Activated CD8-positive, alpha-beta memory T cell treated with anti-CD3 and anti-CD28 coated beads, Interleukin-2, amount 10 ng/mL, durations not matched to agents 7 days and 5 days (primary cell): ENCODE data around the gene CACNG5. TPM values are rescaled to one million over a fixed set of nuclear protein-coding genes. Genes with fewer than 3 reads are reported as not detected.

Experiments used
- ATAC-seq: fragments of 150-1000 bp; cut with Tn5 transposase; one replicate; pipeline ENCODE4 v1.10.0; 2021; ENCODE audit warnings: moderate library complexity
- CTCF ChIA-PET: fragments of 350-600 bp; sonication (Branson Sonifier 250); formaldehyde crosslinking; loops from one replicate; lab custom pipeline; 2021; ENCODE audit warnings: antibody characterized with exemption; lab: Charles Lee
- DNase-seq: peaks from one replicate; pipeline ENCODE4 v3.0.0-alpha.2; 2020
- H3K27ac Mint-ChIP-seq: one replicate; pipeline ENCODE4 v1.8.0; 2021; ENCODE audit warnings: mild to moderate bottlenecking, mixed read lengths
- H3K27me3 Mint-ChIP-seq: one replicate; pipeline ENCODE4 v1.8.0; 2021; ENCODE audit warnings: mixed read lengths
- H3K36me3 Mint-ChIP-seq: one replicate; pipeline ENCODE4 v1.8.0; 2021; ENCODE audit warnings: mild to moderate bottlenecking, mixed read lengths
- H3K4me1 Mint-ChIP-seq: one replicate; pipeline ENCODE4 v1.8.0; 2021; ENCODE audit warnings: mixed read lengths
- H3K4me3 Mint-ChIP-seq: one replicate; pipeline ENCODE4 v1.8.0; 2021; ENCODE audit warnings: mild to moderate bottlenecking, moderate library complexity, mixed read lengths
- H3K9me3 Mint-ChIP-seq: one replicate; pipeline ENCODE4 v1.8.0; 2022; ENCODE audit warnings: low read depth, mixed read lengths
- total RNA-seq, 2 experiments: library from RNA; stranded (reverse); gene quantifications; one replicate each; pipeline ENCODE4 v1.2.3, GENCODE V29; 2021

CACNG5 gene
- not detected for total RNA-seq

- DNase-seq (no peak), ATAC-seq (no peak)
- no peaks in the 10 kb centered on the region for H3K4me1 Mint-ChIP-seq
- CTCF ChIA-PET: no interaction called here
- H3K36me3 Mint-ChIP-seq: no peaks in the 10 kb centered on the region
- H3K27ac Mint-ChIP-seq: no peak within 1 kb of the TSS
- peaks cover 51% of the 10 kb centered on the region for H3K27me3 Mint-ChIP-seq
- no peak within 1 kb of the TSS for H3K4me3 Mint-ChIP-seq
- no peaks in the 10 kb centered on the region for H3K9me3 Mint-ChIP-seq
Measured at GRCh38 chr17:66834919-66835454, at the start of gene CACNG5. TSS of gene CACNG5 (plus strand) at chr17:66835117. CDS start at chr17:66877333, 42,216 bp downstream.

DNA sequence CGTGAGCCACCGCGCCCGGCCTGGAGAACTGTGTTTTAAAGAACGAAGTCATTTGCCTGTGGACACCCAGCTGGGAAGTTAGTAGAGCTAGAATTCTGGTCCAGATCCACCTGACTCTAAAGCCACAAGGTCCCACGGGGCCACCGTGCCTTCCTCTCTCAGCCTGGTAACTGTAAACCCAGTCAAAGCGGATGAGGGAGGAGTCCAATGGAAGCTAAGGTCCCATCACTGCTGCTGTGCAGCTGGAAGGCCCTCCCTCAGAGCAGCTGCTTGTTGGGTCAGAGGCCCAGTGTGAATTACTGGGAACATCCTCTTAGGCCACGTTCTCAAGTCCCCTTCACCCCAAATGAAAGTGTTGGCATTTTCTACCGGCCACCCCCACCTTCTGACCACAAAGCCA is 48.8 kb upstream of the CACNG5 start:
- ATAC-seq: no peak
- H3K9me3 Mint-ChIP-seq: no peaks in the 10 kb centered on the region
- no peak overlapping the region for H3K27ac Mint-ChIP-seq
- H3K27me3 Mint-ChIP-seq: no peaks in the 10 kb centered on the region
- no peaks in the 10 kb centered on the region for H3K4me1 Mint-ChIP-seq
- CTCF ChIA-PET: no interaction called here
- peaks cover 3% of the 10 kb centered on the region for H3K36me3 Mint-ChIP-seq
- no peak for DNase-seq
- H3K4me3 Mint-ChIP-seq: no peak overlapping the region

DNA sequence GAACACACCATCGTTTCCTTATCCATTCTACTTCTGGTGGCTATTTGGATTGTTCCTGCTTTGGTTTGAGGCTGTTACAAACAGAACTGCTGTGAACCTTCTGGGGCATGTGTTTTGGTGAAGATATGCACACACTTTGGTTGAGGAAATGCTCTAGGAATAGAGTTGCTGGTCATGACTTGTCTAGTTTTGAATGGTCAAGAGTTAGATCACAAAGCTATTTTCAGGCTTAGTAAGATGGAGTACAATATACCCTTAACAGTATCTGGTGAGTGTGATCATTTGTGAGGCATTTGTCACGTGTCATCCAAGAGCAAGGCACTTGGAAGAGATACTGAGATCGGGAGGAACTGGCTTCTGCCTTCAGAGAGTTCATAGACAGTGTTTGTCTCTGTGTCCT is 47.0 kb upstream of the CACNG5 start:
- CTCF ChIA-PET: no interaction called here

GRCh38 chr17:66789093-66789492 is 45.8 kb upstream of the CACNG5 start:
- Mint-ChIP-seq H3K27me3 (no peaks in the 10 kb centered on the region), H3K4me3 (no peak overlapping the region), H3K9me3 (no peaks in the 10 kb centered on the region), H3K4me1 (no peaks in the 10 kb centered on the region), H3K36me3 (peaks cover 7% of the 10 kb centered on the region), H3K27ac (no peak overlapping the region)
- ATAC-seq: no peak
- CTCF ChIA-PET: no interaction called here
- no peak for DNase-seq

More for the DNA sequence above, 47.0 kb upstream of the CACNG5 start:
- no peak for DNase-seq
- Mint-ChIP-seq H3K27ac (no peak overlapping the region), H3K36me3 (peaks cover 4% of the 10 kb centered on the region), H3K27me3 (no peaks in the 10 kb centered on the region), H3K4me1 (no peaks in the 10 kb centered on the region), H3K9me3 (no peaks in the 10 kb centered on the region), H3K4me3 (no peak overlapping the region)
- no peak for ATAC-seq

DNA sequence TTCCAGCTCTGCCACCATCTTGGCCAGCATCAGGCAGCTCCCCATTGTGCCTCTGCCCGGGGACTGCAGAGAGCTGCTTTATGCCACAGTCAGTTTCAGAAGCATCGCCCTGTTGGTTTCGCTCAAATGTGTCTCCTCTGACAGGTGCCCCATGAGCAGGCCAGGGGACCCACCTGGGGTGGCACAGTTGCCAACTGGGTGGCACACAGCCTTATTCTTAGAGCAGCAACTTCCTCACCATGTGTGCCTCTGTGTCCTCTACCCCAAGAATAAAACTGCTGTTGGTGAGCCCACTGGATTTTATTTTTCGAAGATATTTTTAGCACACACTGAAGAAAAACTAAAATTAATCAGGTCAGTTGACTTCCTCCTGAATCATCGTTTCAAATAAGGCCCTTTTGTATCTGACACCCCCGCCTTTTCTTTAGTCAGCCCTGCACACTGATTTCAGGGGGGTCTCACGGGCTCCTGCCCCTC is 44.9 kb upstream of the CACNG5 start:
- CTCF ChIA-PET: no interaction called here
- Mint-ChIP-seq H3K9me3 (no peaks in the 10 kb centered on the region), H3K27me3 (no peaks in the 10 kb centered on the region), H3K4me1 (no peaks in the 10 kb centered on the region), H3K27ac (no peak overlapping the region), H3K36me3 (peaks cover 7% of the 10 kb centered on the region), H3K4me3 (no peak overlapping the region)
- no peak for ATAC-seq
- no peak for DNase-seq

DNA sequence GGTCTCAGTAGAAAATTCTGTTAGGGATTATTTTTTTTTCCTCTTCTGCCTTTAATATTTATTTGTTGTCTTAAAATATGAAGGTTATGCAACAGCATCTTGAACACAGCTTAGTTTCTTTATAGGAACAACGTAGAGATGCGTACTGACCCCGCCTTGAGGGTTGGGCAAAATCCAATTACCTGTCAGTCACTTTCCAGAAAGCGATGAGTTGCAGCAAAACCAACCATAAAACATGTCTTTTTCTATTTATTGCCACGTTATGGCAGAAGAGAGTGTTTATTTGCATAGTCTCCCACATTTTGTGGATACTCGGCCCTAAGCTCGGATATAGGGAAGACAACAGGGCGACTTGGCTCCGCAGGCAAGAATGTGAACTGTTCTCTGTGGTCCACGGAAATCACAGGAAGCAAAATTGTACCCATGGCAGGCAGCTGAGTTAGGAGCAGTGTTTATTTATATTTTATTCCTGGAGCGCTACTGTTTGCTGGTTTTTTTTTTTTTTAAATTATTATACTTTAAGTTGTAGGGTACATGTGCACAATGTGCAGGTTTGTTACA is 44.3 kb upstream of the CACNG5 start:
- ATAC-seq (no peak), DNase-seq (no peak)
- Mint-ChIP-seq H3K27ac (no peak overlapping the region), H3K4me3 (no peak overlapping the region), H3K9me3 (no peaks in the 10 kb centered on the region), H3K27me3 (no peaks in the 10 kb centered on the region), H3K36me3 (peaks cover 7% of the 10 kb centered on the region), H3K4me1 (no peaks in the 10 kb centered on the region)
- CTCF ChIA-PET: no interaction called here

DNA sequence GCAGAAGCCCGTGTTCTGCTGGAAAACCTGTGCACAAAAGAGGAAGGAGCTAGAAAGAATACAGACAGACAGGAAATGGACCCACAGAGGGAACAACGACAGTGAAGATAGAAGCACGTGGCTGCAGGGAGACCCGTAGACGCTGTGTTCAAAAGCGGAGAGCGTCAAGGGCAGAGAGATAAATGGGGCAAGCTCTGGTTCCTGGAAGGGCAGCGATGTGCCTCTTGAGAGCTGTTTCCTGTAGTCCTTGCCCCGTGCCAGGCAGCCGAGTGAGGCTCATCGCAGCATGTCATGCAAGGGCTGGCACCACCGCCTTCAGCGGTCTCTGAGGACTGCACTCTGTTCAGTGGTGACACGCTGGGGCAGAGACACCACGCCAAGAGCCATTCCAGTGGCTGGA is 43.6 kb upstream of the CACNG5 start:
- Mint-ChIP-seq H3K4me3 (no peak overlapping the region), H3K4me1 (no peaks in the 10 kb centered on the region), H3K36me3 (peaks cover 12% of the 10 kb centered on the region), H3K9me3 (no peaks in the 10 kb centered on the region), H3K27ac (no peak overlapping the region), H3K27me3 (no peaks in the 10 kb centered on the region)
- ATAC-seq (no peak), DNase-seq (no peak)
- CTCF ChIA-PET: no interaction called here

- CTCF ChIA-PET: no interaction called here
- H3K36me3 Mint-ChIP-seq: peaks cover 24% of the 10 kb centered on the region
- H3K27me3 Mint-ChIP-seq: no peaks in the 10 kb centered on the region
- H3K9me3 Mint-ChIP-seq: no peaks in the 10 kb centered on the region
- no peak overlapping the region for H3K27ac Mint-ChIP-seq
- H3K4me3 Mint-ChIP-seq: no peak overlapping the region
- ATAC-seq: no peak
- DNase-seq: no peak
- no peaks in the 10 kb centered on the region for H3K4me1 Mint-ChIP-seq
Measured at GRCh38 chr17:66793814-66794213, 41.1 kb upstream of the CACNG5 start.

GRCh38 chr17:66795486-66795885 is 39.4 kb upstream of the CACNG5 start:
- Mint-ChIP-seq H3K36me3 (peaks cover 24% of the 10 kb centered on the region), H3K4me3 (no peak overlapping the region), H3K27ac (no peak overlapping the region), H3K4me1 (no peaks in the 10 kb centered on the region), H3K27me3 (no peaks in the 10 kb centered on the region), H3K9me3 (no peaks in the 10 kb centered on the region)
- ATAC-seq (no peak), DNase-seq (no peak)
- CTCF ChIA-PET: interaction anchor here (0.9 kb wide), 1 partner anchor 19 kb away, joined by 3 read pairs; no protein-coding TSS in a partner anchor

- no peaks in the 10 kb centered on the region for H3K9me3 Mint-ChIP-seq
- H3K4me1 Mint-ChIP-seq: no peaks in the 10 kb centered on the region
- CTCF ChIA-PET: interaction anchor here (0.5 to 0.7 kb wide), 2 partner anchors 86 to 1081 kb away, joined by 3 read pairs; no protein-coding TSS in a partner anchor
- H3K27ac Mint-ChIP-seq: peak overlapping the region; percentile 9
- H3K4me3 Mint-ChIP-seq: no peak overlapping the region
- DNase-seq: no peak
- ATAC-seq: no peak
- peaks cover 27% of the 10 kb centered on the region for H3K36me3 Mint-ChIP-seq
- H3K27me3 Mint-ChIP-seq: no peaks in the 10 kb centered on the region
Measured at GRCh38 chr17:66799849-66800537, 34.9 kb upstream of the CACNG5 start.

GRCh38 chr17:66803474-66803951 is 31.4 kb upstream of the CACNG5 start:
- Mint-ChIP-seq H3K4me3 (no peak overlapping the region), H3K9me3 (no peaks in the 10 kb centered on the region), H3K27ac (no peak overlapping the region), H3K4me1 (peaks cover 4% of the 10 kb centered on the region), H3K27me3 (no peaks in the 10 kb centered on the region), H3K36me3 (peaks cover 8% of the 10 kb centered on the region)
- CTCF ChIA-PET: no interaction called here
- ATAC-seq: no peak
- DNase-seq: no peak

DNA sequence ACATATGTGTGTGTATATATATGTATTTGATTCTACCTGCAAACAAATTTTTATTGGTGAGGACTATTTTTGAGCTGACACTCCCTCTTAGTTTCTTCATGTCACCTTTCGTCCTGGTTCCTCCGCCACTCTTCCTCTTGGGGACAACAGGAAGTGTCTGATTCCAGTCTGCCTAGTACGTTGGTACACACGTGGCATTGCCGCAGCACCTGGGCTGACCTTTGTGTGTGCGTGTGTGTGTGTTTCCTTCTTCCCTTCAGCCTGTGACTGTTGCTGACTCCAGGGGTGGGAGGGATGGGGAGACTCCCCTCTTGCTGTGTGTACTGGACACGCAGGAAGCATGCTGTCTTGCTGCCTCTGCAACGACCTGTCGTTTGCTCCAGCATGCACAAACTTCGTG is 29.4 kb upstream of the CACNG5 start:
- CTCF ChIA-PET: no interaction called here
- DNase-seq (no peak), ATAC-seq (no peak)
- H3K27ac Mint-ChIP-seq: no peak overlapping the region
- no peak overlapping the region for H3K4me3 Mint-ChIP-seq
- peaks cover 8% of the 10 kb centered on the region for H3K36me3 Mint-ChIP-seq
- H3K4me1 Mint-ChIP-seq: peaks cover 4% of the 10 kb centered on the region
- H3K27me3 Mint-ChIP-seq: no peaks in the 10 kb centered on the region
- H3K9me3 Mint-ChIP-seq: no peaks in the 10 kb centered on the region

- Mint-ChIP-seq H3K27me3 (no peaks in the 10 kb centered on the region), H3K36me3 (peaks cover 2% of the 10 kb centered on the region), H3K4me3 (no peak overlapping the region), H3K4me1 (peaks cover 4% of the 10 kb centered on the region), H3K27ac (no peak overlapping the region), H3K9me3 (no peaks in the 10 kb centered on the region)
- DNase-seq (no peak), ATAC-seq (no peak)
- CTCF ChIA-PET: no interaction called here
Measured at GRCh38 chr17:66807182-66807581, 27.7 kb upstream of the CACNG5 start.

GRCh38 chr17:66809408-66809807 is 25.5 kb upstream of the CACNG5 start:
- CTCF ChIA-PET: no interaction called here
- DNase-seq (no peak), ATAC-seq (no peak)
- Mint-ChIP-seq H3K9me3 (no peaks in the 10 kb centered on the region), H3K36me3 (peaks cover 2% of the 10 kb centered on the region), H3K27ac (no peak overlapping the region), H3K27me3 (peaks cover 6% of the 10 kb centered on the region), H3K4me1 (peaks cover 4% of the 10 kb centered on the region), H3K4me3 (no peak overlapping the region)
